ENCODE data around the gene MET.
A peak's percentile ranks its signal among the peaks of the same experiment; 100 is the strongest.

MET gene

GRCh38 chr7:116663744-116664143 lies 8.3 kb upstream of the MET start:
- H3K4me3 ChIP-seq (ENCODE audit: low read depth, low read length), result no peak overlapping the region

DNA sequence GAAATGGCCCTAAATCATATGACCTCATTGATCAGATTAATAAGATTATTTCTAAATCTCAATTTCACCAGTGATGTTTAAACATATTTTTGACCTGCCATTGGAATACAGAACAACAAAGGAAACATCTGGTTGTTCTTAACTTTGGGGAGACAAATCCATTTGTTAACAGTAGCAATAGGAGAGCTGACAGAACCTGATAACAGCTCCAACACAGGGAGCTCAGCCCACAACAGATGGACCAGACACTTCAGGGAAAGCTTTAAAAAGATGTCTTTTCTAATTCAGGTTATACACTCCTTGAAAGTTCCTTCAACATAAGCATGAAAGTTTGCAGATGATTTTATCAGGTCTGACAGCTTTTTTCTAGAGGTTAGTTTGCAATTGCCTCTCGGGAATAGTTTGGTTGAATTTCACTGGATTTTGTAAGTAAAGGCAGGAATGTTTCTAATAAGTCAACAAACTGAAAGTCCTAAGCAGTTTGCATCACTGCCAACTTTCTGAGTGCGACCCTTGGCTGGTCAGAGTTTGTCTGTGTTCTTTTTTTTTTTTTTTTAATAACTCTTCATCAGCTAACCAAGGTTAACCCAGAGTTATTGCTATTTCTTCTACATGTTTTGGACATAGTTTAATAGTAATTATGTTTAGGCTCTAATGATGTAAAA lies 6.5 kb upstream of the MET start:
- H3K4me3 ChIP-seq (ENCODE audit: low read depth, low read length), result no peak overlapping the region

DNA sequence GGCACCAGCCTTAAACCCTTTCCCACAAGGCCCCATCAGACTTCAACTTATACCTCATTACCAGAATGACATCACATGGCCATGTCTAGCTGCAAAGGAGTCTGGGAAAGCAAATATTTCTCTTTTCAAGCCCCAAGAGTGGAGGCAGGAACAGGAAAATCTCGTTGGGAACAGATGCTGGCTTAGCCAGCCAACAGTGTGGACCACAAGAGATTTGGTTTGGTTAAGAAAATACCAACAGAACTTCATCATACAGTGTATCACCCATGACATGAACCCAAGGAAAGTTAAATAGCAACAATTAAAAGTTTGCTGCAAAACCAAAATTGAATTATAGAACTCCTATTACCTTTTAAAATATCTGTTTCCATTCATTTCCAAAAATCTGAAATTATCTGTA lies 2.2 kb upstream of the MET start:
- no peak overlapping the region for H3K4me3 ChIP-seq (ENCODE audit: low read depth, low read length)

GRCh38 chr7:116670409-116671015 lies 1.5 kb upstream of the MET start:
- H3K4me3 ChIP-seq (ENCODE audit: low read depth, low read length), result no peak overlapping the region

DNA sequence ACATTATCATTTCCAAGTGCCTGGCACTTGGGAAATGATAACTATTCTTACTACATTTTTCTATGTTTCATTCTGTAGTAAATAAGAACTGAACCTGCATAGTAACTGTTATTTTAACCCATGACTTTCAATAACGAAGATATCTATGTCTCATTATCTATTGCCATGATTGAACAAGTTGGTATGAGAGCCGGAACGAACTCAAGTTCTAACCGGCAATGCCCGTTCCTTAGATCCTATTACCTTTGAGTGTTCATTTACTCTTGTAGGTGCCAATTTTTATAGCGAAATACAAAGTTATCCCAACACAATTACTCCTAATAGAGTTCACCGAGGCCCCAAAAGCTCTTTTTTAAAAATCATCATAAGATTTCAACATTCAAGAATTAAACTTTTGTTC lies 885 bp upstream of the MET start:
- H3K4me3 ChIP-seq (ENCODE audit: low read depth, low read length), result peak overlapping the region; percentile 57

GRCh38 chr7:116672596-116673456 lies 830 bp downstream of the MET start:
- H3K4me3 ChIP-seq (ENCODE audit: low read depth, low read length), result peak overlapping the region; percentile 57

- H3K4me3 ChIP-seq (ENCODE audit: low read depth, low read length), result peak overlapping the region; percentile 57
Measured at GRCh38 chr7:116673457-116673865, 1.5 kb downstream of the MET start.

DNA sequence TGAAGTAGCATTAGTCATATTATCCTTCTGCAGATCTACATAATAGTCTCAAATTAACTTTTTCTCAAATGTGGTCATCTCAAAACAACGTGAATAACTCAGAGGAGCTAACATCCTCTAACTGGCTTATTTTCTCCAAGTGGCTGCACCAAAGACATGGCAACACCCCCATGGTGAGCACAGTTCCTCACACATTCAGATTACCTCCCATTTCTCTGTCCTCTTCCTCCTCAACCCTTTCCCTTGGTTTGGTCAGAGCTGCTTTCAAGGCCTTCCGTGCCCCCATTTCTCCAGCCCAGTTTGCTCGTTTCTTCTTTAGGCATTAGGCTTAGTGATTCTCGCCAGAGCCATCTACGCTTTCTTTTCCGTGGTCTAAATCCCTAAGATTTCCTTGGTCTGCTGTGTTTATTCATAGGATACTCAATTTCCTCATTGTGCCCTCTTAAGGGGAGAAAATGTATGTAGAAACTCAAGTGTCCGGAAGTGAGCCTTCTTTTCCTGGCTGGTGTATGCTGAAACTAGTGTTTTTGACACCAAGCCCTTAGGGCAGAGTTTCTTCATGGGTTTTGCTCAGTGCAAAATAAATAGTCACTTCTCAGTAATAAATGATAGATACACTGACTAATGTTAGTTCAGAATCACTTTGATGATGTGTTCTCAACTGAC lies 2.6 kb downstream of the MET start:
- H3K4me3 ChIP-seq (ENCODE audit: low read depth, low read length), result no peak overlapping the region

- H3K4me3 ChIP-seq (ENCODE audit: low read depth, low read length), result no peak overlapping the region
Measured at GRCh38 chr7:116675812-116676355, 3.9 kb downstream of the MET start.

- H3K4me3 ChIP-seq (ENCODE audit: low read depth, low read length), result no peak overlapping the region
Measured at GRCh38 chr7:116678780-116679179, 6.8 kb downstream of the MET start.

GRCh38 chr7:116679500-116679899 lies 7.5 kb downstream of the MET start:
- H3K4me3 ChIP-seq (ENCODE audit: low read depth, low read length), result no peak overlapping the region

GRCh38 chr7:116683786-116684185 lies 11.8 kb downstream of the MET start:
- H3K4me3 ChIP-seq (ENCODE audit: low read depth, low read length), result no peak overlapping the region

DNA sequence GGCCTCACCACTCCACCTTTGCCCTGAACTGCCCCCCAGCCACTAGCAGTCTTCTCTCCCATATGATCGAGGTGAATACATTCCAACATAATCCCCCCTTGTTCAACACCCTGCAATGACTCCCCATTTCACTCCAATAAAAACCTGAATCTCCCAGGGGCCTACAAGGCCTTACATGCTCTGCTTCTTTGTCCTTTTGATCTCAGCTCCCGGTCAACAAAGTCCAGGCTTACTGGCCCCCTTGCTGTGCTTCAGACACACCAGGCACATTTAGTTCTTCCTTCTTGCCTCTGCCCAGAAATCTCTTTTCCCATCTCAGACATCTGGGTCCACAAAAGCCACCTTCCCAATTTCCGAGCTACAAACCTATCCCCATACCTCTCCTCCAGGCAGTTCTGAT lies 14.0 kb downstream of the MET start:
- no peak overlapping the region for H3K4me3 ChIP-seq (ENCODE audit: low read depth, low read length)

DNA sequence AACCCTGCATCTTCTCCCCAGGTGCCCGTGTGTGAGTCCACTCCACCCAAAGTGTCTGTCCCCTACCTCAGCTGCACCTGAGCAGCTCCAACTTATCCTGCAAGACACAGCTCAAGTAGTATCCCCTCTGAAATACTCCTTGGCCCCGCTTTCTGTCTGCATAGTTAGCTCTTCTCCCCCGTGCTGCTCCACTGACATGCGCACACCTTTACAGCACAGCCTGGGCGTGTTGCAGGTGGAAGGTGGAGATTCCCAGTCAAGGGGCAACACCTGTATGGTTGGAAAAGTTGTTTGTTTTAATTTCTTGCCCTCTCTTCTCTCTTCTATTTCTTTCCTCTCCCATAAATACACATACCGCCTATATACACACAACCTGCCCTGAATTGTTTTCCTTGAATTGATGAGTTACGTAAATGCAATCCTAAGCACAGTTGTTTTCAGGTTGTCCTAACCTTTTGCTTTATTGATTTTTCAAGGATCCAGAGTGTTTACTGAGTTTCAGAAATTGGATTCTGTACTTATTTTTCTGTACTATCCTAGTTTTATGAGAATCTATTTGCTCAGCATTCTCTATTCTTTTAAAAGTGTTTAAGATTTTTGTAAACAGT lies 14.9 kb downstream of the MET start:
- H3K4me3 ChIP-seq (ENCODE audit: low read depth, low read length), result no peak overlapping the region

DNA sequence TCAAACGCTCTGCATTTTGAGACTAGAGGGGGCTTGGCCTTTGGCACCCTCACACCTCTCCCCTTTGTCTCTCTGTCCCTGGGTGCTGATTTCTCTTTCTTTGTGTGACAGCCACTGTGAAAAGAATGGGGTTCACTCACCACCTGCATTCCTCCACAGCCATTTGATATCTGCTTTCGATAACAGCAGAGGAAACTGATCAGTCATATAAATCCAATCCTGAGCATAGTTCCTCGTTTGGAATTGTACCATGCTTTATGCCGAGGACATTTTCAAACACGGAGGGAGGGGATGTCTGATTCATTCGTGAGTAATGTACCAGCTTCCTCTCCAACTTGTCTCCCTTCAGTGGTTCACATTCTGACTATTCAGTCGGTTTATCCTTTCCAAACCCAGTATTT lies 15.8 kb downstream of the MET start:
- no peak overlapping the region for H3K4me3 ChIP-seq (ENCODE audit: low read depth, low read length)

DNA sequence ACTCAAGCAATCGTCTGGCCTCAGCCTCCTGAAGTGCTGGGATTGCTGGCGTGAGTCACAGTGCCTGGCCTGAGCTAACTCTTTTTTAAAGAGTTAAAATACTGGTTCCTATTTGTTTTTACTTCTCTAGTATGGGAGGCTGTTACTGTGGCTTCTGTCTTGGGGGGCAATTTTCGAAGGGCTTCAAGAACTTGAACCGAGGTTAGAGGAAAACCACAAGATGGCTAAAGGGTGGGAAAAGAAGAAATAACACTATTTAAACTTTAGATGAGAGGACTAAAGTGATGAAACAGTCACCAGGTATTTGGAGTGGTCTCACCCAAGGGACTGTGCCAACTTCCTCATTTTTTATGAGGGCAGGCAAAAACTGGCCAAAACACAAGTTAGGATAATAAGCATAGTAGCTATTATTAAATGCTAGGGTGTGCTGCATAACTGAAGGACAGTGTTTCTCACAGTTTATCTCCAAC lies 17.8 kb downstream of the MET start:
- no peak overlapping the region for H3K4me3 ChIP-seq (ENCODE audit: low read depth, low read length)

DNA sequence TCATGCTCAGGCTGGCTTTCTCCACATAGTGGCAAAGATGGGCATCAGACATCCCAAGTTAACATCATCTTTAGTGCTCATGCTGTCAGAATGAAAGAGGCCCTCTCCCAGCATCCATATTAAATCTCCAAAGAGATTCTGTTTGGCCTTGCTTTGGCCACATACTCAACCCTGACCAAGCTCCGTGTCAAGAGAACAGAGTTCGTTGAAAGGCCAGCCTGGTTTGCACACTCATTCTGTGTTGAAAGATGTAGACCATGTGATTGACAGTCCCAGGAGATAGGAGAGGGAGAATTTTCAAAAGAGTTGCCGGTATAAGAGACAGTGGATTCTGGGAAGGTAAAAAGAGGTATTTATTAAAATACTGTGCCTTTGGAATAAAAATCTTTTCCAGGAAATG lies 19.7 kb downstream of the MET start:
- no peak overlapping the region for H3K4me3 ChIP-seq (ENCODE audit: low read depth, low read length)

GRCh38 chr7:116692401-116693308 lies 20.7 kb downstream of the MET start:
- no peak overlapping the region for H3K4me3 ChIP-seq (ENCODE audit: low read depth, low read length)

DNA sequence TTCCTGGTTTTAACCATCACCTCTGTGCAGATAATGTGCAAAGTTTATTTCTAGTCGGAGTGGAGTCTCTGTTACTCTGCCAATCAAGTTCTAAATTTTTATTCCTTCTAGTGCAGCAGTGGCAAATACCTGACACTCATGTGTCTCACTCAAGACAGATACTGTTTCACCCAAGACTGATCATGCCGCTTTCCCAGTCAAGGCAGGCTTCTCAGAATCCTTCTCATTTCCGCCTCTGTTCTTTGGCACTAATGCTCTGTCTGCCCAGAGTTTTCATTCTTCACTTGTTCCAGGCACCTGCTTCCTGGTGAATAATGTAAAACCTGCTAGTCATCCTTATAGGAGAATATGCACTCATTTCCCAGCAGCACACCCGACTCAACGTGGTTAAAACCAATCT lies 24.7 kb downstream of the MET start:
- H3K4me3 ChIP-seq (ENCODE audit: low read depth, low read length), result no peak overlapping the region

- no peak overlapping the region for H3K4me3 ChIP-seq (ENCODE audit: low read depth, low read length)
Measured at GRCh38 chr7:116697152-116697551, 25.2 kb downstream of the MET start.
